ENCODE data around the gene ZNF217.
"Not testable (repeated sequence)": the region's sequence is repeated elsewhere in the genome, so short reads cannot be mapped to it uniquely, and the experiment has no call there.

ZNF217 gene

DNA sequence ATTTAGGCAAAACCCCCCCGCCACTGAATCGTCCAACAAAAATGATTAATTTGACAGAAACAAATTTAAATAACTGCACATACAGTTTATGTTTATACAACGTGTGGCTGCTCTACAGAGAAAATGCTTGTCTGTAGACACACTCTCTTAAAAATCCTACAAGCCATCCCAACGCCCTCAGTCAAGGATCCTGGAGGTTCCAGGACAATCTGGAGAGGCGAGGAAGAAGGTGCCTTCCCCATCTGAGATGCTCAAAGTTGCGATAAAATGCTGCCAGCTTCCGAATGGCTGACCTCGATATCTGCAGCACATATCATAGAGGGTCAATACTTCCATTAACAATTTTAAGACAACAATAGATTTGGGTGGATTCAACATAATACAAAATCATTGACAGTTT is 25.3 kb downstream of the ZNF217 start:
- DNase-seq (ENCODE audit: low spot score) = no peak

DNA sequence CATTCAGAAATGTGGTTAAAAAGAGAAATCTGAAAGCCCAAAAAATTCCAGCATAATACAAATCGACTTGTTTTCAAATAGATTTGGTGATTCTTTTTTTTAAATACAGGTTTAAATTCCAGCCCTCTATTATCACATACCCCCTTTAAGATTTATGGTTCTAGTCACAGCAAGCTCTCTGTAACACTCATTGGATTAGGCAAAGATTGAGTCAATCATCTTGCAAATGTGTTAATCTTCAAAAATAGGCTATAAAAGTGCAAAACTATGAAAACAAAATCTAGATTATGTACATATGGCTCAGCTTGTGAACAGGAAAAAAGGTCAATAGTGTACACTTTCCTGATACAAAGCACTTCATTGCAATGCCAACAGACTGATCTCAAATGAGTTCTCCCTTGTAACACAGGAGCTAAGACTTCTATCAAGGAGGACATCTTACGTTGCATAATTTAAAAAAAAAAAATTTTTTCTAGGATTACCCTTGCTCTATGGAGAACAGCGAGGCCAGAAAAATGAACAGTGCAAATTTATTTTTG is 26.2 kb downstream of the ZNF217 start:
- no peak for DNase-seq (ENCODE audit: low spot score)

DNA sequence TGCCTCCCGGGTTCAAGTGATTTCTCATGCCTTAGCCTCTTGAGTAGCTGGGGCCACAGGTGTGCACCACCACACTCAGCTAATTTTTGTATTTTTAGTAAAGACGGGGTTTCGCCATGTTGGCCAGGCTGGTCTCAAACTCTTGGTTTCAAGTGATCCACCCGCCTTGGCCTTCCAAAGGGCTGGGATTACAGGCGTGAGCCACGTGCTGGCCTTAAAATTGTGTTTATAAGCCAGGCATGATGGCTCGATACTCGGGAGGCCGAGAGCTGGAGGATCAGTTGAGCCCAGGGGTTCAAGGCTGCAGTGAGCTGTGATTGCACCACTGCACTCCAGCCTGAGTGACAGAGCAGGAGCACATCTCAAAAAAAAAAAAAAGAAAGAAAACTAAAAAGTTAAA is 27.0 kb downstream of the ZNF217 start:
- not testable (repeated sequence) for DNase-seq (ENCODE audit: low spot score)

DNA sequence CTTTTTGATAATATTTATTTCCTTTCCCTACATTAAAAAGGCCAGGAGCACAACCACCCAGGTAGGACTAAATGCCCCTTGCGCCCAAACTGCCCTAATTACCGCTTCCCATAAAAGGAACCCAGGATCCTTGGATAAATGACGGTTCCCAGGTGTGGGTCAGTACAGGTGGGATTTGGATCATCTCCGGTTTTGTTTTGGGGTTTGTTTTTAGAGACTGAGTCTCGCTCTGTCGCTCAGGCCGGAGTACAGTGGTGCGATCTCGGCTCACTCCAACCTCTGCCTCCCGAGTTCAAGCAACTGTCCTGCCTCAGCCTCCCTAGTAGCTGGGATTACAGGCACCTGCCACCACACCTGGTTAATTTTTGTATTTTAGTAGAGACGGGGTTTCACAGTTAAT is 28.4 kb downstream of the ZNF217 start:
- DNase-seq (ENCODE audit: low spot score) = no peak

DNA sequence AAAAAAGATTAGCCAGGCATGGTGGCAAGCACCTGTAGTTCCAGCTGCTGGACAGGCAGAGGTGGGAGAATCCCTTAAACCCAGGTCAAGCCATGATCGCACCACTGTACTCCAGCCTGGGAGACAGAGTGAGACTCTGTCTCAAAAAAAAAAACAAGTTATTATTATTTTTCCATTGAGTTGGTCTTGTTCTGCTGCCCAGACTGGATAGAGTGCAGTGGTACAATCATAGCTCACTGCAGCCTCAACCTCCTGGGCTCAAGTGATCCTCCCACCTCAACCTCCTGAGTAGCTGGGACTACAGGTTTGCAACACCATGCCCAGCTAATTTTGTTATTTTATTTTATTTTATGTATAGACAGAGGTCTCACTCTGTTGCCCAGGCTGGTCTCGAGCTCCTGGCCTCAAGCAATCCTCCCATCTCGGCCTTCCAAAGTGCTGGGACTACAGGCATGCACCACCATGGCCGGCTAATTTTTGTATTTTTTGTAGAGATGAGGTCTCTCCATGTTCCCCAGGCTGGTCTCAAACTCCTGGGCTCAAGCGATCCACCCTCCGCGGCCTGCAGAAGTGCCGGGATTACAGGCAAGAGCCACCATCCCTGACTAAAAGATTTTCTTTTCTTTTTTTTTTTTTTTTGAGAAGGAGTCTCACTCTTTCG is 31.4 kb downstream of the ZNF217 start:
- not testable (repeated sequence) for DNase-seq (ENCODE audit: low spot score)

DNA sequence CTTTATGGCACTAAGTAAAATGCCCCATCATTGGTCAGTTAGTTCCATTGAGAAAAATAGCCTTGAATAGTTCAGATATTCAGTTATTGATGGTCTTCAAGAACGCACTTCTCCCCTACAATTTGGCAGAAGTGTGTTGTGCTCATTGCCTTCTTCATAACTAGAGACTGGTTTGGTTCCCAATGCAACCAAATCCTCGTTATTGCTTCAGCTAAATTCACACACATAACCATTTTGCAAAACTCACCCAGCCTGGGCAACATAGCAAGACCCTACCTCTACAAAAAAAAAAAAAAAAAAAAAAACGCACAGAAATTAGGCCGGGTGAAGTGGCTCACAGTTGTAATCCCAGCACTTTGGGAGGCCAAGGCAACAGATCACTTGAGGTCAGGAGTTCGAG is 32.1 kb downstream of the ZNF217 start:
- DNase-seq (ENCODE audit: low spot score) = no peak

DNA sequence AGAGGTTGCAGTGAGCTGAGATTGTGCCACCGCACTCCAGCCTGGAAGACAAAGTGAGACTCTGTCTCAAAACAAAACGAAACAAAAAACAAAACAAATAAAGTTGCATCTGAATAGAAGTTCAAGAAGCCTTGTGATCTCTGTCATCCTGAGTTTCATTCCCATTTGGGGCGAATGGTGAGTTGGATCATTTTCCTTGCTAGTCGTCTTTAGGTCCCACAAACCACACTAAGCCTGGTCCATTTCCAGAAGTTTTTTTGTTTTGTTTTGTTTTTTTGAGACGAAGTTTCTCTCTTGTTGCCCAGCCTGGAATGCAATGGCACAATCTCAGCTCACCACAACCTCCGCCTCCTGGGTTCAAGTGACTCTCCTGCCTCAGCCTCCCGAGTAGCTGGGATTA is 33.8 kb downstream of the ZNF217 start:
- DNase-seq (ENCODE audit: low spot score) = no peak

DNA sequence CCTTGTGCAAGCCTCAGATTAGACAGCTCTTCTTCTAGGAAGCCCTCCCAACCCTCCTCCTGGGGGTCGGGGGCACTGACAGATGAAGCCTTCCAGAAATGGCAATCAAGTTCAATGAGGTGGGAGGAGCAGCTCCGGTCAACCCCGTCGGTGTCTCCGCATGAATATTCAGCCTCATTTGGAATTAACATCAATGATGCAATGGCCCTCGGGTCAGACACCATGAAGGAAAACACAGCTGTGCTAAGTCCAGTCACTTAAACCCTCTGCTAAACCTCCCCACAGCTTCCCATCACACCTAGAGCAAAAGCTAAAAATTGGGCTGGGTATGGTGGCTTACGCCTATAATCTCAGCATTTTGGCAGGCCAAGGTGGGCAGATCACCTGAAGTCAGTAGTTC is 36.5 kb downstream of the ZNF217 start:
- no peak for DNase-seq (ENCODE audit: low spot score)

DNA sequence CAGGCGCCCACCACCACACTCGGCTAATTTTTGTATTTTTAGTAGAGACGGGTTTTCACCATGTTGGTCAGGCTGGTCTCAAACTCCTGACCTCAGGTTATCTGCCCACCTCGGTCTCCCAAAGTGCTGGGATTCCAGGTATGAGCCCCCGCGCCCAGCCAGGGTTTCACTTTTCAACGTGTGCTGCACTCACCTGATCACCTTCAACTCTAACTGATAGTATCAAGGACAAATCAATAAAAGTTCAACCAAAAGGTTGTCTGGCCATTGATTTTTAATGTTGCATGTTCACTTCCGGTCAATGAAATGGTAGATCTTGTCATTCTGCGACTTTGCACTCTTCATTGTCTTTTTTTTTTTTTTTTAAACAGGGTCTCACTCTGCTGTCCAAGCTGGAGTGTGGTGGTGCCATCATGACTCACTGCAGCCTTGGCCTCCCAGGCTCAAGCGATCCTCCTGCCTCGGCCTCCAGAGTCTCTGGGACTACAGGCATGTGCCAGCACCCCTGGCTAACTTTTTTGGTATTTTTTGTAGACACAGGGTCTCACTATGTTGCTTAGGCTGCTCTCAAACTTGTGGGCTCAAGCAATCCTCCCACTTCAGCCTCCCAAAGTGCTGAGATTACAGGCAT is 37.3 kb downstream of the ZNF217 start:
- DNase-seq (ENCODE audit: low spot score) = no peak

DNA sequence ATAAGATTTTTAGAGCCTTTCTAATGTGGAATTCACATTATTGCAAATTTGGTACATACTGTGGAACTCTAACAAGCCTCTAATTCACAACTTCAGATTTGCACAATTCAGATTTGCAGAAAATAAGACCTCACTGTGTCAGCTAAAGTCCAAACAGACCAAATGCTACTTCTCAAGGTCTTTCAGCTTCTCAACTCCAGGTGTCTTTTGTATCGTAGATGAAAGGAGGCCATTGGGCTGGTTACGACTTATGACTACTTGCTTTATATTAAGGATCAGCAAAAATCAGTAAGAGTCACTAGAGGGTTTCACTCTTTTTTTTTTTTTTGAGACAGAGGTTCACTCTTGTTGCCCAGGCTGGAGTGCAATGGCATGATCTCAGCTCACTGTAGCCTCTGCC is 37.8 kb downstream of the ZNF217 start:
- no peak for DNase-seq (ENCODE audit: low spot score)

DNA sequence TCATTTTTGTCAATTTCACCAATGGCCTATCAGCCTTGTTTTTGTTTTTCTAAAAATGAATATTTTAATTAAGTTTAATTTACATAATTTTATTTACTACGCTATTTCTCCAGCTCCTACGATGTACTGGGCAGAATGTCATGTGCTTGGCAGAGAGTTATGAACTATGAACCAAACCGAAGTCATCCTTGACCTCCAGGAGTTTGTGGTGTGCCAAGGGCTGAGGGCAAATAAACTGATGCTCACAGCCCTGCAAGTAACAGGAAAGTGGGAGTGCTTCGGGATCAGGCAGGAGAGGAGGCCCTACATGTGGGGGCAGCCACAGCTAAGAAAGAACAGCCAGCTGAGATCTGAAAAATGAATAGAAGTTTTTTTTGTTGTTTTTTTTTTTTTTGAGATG is 38.6 kb downstream of the ZNF217 start:
- no peak for DNase-seq (ENCODE audit: low spot score)

DNA sequence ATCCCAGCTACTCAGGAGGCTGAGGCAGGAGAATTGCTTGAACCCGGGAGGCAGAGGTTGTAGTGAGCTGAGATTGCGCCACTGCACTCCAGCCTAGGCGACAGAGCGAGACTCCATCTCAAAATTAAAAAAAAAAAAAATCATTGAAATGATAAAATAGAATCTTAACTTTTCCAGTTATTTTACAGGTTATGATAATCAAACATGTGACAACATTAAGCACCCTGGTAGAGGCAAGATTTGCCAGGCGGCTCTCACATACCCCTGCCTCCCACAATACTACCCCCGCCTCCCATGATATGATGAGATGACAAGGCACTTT is 41.1 kb downstream of the ZNF217 start:
- DNase-seq (ENCODE audit: low spot score) = not testable (repeated sequence)

DNA sequence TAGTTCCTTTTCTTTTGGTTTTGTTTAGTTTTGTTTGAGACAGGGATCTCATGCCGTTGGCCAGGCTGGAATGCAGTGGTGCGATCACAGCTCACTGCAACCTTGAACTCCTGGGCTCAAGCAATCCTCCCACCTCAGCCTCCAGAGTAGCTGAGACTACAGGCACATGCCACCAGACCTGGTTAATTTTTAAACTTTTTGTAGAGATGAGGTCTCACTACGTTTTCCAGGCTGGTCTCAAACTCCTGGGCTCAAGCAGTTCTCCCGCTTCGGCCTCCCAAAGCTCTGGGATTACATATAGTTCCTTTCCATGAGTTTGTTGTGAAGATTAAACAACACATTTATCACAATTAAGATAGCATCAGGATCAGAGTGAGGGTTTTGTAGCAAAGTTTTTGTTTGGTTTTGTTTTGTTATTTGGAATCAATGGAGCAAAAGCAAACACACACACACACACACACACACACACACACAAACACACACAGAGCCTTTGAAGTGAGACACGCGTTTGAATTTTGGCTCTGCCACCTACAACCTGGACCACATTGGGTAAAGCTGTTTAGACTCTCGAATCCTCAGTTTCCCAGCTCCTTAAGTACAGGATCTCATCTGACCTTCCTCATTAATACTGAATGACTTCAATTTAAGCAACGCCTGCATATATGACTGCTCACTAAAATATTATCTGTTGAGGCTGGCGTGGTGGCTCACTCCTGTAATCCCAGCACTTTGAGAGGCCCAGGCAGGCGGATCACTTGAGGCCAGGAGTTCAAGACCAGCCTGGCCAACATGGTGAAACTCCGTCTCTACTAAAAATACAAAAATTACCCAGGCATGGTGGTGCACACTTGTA is 41.7 kb downstream of the ZNF217 start:
- DNase-seq (ENCODE audit: low spot score) = not testable (repeated sequence)

DNA sequence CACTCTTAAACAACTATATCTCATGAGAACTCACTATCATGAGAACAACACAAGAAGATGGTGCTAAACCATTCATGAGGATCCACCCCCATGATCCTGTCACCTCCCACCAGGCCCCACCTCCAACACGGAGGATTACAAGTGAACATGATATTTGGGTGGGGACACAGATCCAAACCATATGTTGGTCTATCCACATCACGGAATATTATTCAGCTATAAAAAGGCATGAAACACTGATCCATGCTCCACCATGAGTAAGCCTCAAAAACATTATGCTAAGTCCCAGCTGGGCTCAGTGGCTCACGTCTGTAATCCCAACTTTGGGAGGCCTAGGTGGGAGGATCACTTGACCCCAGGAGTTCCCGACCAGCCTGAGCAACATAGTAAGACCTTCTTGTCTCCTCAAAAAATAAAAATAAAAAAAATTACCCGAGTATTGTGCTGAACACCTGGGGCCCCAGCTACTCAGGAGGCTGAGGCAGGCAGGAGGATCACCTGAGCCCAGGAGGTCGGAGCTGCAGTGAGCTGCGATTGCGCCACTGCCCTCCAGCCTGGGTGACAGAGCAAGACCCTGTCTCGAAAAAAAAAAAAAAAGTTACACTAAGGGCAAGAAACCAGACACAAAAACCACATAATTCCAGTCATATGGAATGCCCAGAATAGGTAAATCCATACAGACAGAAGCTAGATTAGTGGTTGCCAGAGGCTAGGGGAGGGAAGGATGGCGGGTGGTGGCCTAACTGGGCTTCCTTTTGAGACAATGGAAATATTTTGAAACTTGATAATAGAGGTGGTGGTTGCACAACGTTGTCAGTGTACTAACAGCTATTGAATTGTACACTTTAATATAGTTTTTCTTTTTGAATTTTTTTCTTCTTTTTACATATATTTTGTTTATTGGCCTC is 43.1 kb downstream of the ZNF217 start:
- no peak for DNase-seq (ENCODE audit: low spot score)

DNA sequence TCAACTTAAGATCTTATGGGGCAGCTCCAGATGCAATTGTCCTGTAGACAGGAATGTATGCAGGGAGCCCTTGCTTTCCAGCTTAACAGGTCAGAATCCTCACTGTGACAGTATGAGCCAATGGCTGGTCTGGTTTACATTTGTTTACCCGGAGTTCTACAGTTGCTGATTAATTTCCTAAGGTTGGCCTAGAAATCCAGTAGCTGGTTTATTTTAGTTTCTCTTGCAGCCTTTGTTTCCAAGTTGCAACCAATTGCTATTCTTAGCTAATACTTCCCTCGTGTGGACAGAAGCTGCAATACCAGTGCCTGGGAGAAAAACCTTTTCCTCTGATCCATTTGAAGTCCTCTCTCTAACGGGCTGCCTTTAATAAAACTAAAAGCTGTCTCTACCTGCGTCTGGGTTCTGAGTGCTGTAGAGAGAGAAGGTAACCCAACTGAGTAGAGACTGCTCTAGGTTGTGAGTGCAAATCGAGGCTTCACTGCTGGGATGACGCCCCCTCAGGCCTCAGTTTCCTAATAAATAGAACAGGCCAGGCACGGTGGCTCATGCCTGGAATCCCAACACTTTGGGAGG is 45.9 kb downstream of the ZNF217 start:
- peak; percentile 72 for DNase-seq (ENCODE audit: low spot score)

DNA sequence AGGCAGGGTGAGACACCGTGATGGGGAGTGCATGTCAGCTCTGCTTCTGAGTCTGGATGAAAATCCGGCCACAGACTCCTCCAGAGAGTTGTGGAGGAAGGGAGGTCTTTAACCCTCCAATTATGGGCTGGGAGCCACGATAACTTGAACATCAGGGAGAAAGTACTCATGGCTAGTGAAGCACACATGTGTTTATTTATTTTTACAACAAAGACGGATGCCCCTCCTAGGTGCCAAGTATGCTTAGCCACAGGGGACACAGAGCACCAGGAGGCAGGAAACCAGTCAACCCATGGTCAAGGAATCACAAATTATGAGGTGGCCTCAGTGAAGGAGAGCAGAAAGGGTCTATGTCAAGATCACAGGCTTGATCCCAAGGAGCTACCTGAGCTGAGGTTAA is 54.1 kb downstream of the ZNF217 start:
- no peak for DNase-seq (ENCODE audit: low spot score)

DNA sequence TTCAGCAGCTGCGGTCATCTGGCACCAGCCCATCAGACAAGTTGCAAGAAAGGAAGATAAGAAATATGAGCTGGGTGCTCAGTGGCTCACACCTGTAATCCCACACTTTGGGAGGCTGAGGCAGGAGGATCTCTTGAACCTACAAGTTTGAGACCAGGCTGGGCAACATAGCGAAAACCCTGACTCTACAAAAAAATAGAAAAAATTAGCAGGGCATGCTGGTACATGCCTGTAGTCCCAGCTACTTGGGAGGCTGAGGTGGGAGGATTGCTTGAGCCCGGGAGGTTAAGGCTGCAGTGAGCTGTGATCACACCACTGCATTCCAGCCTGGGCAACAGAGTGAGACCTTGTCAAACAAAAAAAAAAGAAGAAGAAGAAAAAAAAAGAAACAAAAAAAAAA is 57.3 kb downstream of the ZNF217 start:
- DNase-seq (ENCODE audit: low spot score) = not testable (repeated sequence)

DNA sequence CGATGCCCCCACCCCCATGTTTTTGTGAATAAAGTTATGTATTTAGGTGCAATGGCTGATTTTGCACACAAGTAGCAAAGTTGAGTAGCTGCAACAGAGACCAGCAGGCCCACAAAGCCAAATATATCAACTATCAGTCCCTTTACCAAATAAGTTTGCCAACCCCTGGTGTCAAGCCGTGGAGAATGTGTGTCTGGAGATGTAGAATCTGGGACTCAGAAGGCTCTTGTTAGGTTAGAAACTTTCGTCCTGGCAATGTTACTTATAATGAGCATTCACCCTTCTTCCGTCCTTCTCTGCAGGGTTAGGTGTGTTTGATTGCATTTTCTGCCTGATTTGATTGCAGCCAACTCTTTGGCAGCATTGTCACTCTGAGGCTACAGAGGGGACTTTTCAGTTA is 57.8 kb downstream of the ZNF217 start:
- no peak for DNase-seq (ENCODE audit: low spot score)

DNA sequence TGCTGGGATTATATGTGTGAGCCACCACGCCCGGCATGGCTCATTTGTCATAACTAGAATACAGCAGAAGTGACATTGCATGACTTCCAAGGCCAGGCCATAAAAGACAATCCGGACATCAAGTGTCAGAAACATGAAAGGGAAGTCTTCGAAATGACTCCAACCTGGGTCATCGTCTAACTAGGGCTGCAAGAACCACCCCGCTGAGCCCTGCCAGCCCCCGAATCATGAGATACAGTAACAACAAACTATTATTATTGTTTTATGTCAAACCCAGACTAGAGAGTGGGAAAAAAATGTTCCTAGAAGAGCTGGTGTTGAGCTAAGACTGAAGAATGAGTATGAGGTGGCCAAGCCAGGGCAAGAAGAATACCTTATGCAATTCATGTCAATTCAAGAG is 59.6 kb downstream of the ZNF217 start:
- DNase-seq (ENCODE audit: low spot score) = no peak

DNA sequence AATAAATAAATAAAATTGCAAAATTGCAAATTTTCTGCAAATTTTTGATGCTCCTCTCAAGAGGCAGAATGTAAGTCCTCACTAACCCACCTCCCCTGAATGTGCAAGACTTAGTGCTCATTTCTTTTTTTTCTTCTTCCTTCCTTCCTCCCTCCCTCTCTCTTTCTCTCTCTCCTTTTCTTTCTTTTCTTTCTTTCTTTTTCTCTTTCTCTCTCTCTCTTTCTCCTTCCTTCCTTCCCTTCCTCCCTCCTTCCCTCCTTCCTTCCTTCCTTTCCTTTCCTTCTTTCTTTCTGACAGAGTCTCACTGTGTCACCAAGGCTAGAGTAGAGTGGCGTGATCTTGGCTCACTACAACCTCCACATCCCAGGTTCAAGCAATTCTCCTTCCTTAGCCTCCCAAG is 60.1 kb downstream of the ZNF217 start:
- no peak for DNase-seq (ENCODE audit: low spot score)

DNA sequence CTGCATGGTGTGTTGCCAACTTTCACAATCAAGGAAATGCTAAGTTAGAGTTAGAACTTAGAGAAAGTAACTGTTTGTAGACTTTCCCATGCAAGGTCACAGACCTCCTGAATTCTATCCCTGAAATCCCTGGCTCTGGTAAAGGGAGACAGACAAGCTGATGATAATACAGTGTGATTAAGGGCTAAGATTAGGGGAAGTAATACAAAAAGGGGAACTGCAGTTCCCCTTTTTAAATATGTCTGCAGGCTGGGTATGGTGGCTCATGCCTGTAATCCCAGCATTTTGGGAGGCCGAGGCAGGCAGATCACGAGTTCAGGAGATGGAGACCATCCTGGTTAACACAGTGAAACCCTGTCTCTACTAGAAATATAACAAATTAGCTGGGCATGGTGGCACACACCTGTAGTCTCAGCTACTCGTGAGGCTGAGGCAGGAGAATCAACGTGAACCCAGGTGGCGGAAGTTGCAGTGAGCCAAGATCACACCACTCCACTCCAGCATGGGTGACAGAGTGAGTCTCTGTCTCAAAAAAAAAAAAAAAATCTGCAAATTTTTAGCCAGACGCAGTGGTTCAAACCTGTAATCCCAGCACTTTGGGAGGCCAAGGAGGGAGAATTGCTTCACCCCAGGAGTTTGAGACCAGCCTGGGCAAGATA is 60.9 kb downstream of the ZNF217 start:
- not testable (repeated sequence) for DNase-seq (ENCODE audit: low spot score)

Measured in D341Med (cell line).